HUES64 (cell line): ENCODE results near the gene MAML3.

ENCODE experiments used
- H3K27ac ChIP-seq: 2 replicates; pipeline ENCODE4 v1.7.0; 2013; ENCODE audit warnings: low read depth, low read length, inconsistent platforms
- H3K27me3 ChIP-seq: 2 replicates; pipeline ENCODE4 v1.6.1; 2013; ENCODE audit warnings: mild to moderate bottlenecking, low read length; ENCODE audit not compliant: insufficient read depth
- H3K36me3 ChIP-seq: 2 replicates; pipeline ENCODE4 v1.6.1; 2013; ENCODE audit warnings: mild to moderate bottlenecking, low read length; ENCODE audit not compliant: insufficient read depth
- H3K4me1 ChIP-seq: 2 replicates; pipeline ENCODE4 v1.6.1; 2013; ENCODE audit warnings: mild to moderate bottlenecking, low read length, moderate library complexity; ENCODE audit not compliant: insufficient read depth
- H3K4me3 ChIP-seq: 2 replicates; pipeline ENCODE4 v1.5.1; 2013; ENCODE audit warnings: mild to moderate bottlenecking, low read length, moderate library complexity
- H3K9ac ChIP-seq: 2 replicates; pipeline ENCODE4 v1.6.1; 2013; ENCODE audit warnings: mild to moderate bottlenecking, low read depth, low read length
- H3K9me3 ChIP-seq: 2 replicates; pipeline ENCODE4 v1.6.1; 2013; ENCODE audit warnings: low read depth, low read length; ENCODE audit not compliant: insufficient read depth
- WGBS: fragments of 150-250, 120-280 bp; methylation state at CpG from one replicate; pipeline ENCODE4 v1.1.7; 2013; ENCODE audit warnings: missing lambda C conversion rate; 5-methylcytosine and 5-hydroxymethylcytosine counted together

Gene MAML3

GRCh38 chr4:140069066-140069465 lies 84.9 kb downstream of the MAML3 start:
- no peaks in the 10 kb centered on the region for H3K9me3 ChIP-seq
- no peaks in the 10 kb centered on the region for H3K36me3 ChIP-seq
- 94% methylated on average over 1 of the region's 2 CpGs for WGBS
- H3K9ac ChIP-seq: no peak overlapping the region
- H3K27ac ChIP-seq: no peak overlapping the region
- H3K4me1 ChIP-seq: peaks cover 14% of the 10 kb centered on the region
- no peak overlapping the region for H3K4me3 ChIP-seq
- no peaks in the 10 kb centered on the region for H3K27me3 ChIP-seq

GRCh38 chr4:140068271-140068670 lies 85.7 kb downstream of the MAML3 start:
- WGBS: 57% methylated on average over 2 of the region's 2 CpGs
- no peak overlapping the region for H3K4me3 ChIP-seq
- H3K9ac ChIP-seq: no peak overlapping the region
- no peaks in the 10 kb centered on the region for H3K36me3 ChIP-seq
- no peaks in the 10 kb centered on the region for H3K27me3 ChIP-seq
- no peak overlapping the region for H3K27ac ChIP-seq
- H3K9me3 ChIP-seq: no peaks in the 10 kb centered on the region
- peaks cover 14% of the 10 kb centered on the region for H3K4me1 ChIP-seq

GRCh38 chr4:140066031-140066930 lies 87.7 kb downstream of the MAML3 start:
- Histone ChIP-seq H3K36me3 (no peaks in the 10 kb centered on the region), H3K27me3 (no peaks in the 10 kb centered on the region), H3K27ac (no peak overlapping the region), H3K4me1 (peaks cover 14% of the 10 kb centered on the region), H3K9ac (no peak overlapping the region), H3K9me3 (no peaks in the 10 kb centered on the region), H3K4me3 (no peak overlapping the region)
- WGBS: 91% methylated on average over 3 of the region's 3 CpGs

- H3K4me3 ChIP-seq: no peak overlapping the region
- WGBS: 98% methylated on average over 2 of the region's 2 CpGs
- no peaks in the 10 kb centered on the region for H3K36me3 ChIP-seq
- no peak overlapping the region for H3K9ac ChIP-seq
- no peaks in the 10 kb centered on the region for H3K27me3 ChIP-seq
- no peak overlapping the region for H3K27ac ChIP-seq
- peaks cover 14% of the 10 kb centered on the region for H3K4me1 ChIP-seq
- H3K9me3 ChIP-seq: no peaks in the 10 kb centered on the region
Observed at GRCh38 chr4:140065393-140065792, 88.6 kb downstream of the MAML3 start.

GRCh38 chr4:140061659-140062289 lies 92.2 kb downstream of the MAML3 start:
- Histone ChIP-seq H3K27me3 (no peaks in the 10 kb centered on the region), H3K36me3 (no peaks in the 10 kb centered on the region), H3K4me3 (no peak overlapping the region), H3K9me3 (no peaks in the 10 kb centered on the region), H3K9ac (no peak overlapping the region), H3K27ac (no peak overlapping the region), H3K4me1 (peaks cover 13% of the 10 kb centered on the region)
- 90% methylated on average over 3 of the region's 3 CpGs for WGBS

- H3K9me3 ChIP-seq: no peaks in the 10 kb centered on the region
- peaks cover 13% of the 10 kb centered on the region for H3K4me1 ChIP-seq
- H3K36me3 ChIP-seq: no peaks in the 10 kb centered on the region
- 100% methylated on average over 4 of the region's 4 CpGs for WGBS
- H3K27me3 ChIP-seq: no peaks in the 10 kb centered on the region
- H3K27ac ChIP-seq: no peak overlapping the region
- no peak overlapping the region for H3K9ac ChIP-seq
- H3K4me3 ChIP-seq: no peak overlapping the region
Observed at GRCh38 chr4:140061194-140061593, 92.8 kb downstream of the MAML3 start.

GRCh38 chr4:140059159-140059558 lies 94.8 kb downstream of the MAML3 start:
- H3K4me3 ChIP-seq: no peak overlapping the region
- no peaks in the 10 kb centered on the region for H3K36me3 ChIP-seq
- no peaks in the 10 kb centered on the region for H3K27me3 ChIP-seq
- H3K9ac ChIP-seq: no peak overlapping the region
- H3K9me3 ChIP-seq: no peaks in the 10 kb centered on the region
- WGBS: 50% methylated on average over 1 of the region's 1 CpG
- H3K4me1 ChIP-seq: peaks cover 9% of the 10 kb centered on the region
- no peak overlapping the region; the same call in 1 of the 2 replicates for H3K27ac ChIP-seq

GRCh38 chr4:140057701-140058100 lies 96.3 kb downstream of the MAML3 start:
- Histone ChIP-seq H3K27me3 (no peaks in the 10 kb centered on the region), H3K4me3 (no peak overlapping the region), H3K9ac (no peak overlapping the region), H3K36me3 (no peaks in the 10 kb centered on the region), H3K4me1 (peaks cover 9% of the 10 kb centered on the region), H3K9me3 (no peaks in the 10 kb centered on the region), H3K27ac (no peak overlapping the region)
- 80% methylated on average over 1 of the region's 2 CpGs for WGBS

- H3K9me3 ChIP-seq: no peaks in the 10 kb centered on the region
- no peak overlapping the region for H3K4me3 ChIP-seq
- H3K4me1 ChIP-seq: peaks cover 9% of the 10 kb centered on the region
- no peaks in the 10 kb centered on the region for H3K36me3 ChIP-seq
- H3K9ac ChIP-seq: no peak overlapping the region
- H3K27me3 ChIP-seq: no peaks in the 10 kb centered on the region
- WGBS: 89% methylated on average over 3 of the region's 3 CpGs
- H3K27ac ChIP-seq: no peak overlapping the region
Observed at GRCh38 chr4:140056015-140056414, 98.0 kb downstream of the MAML3 start.

- no CpG with 5 or more reads among the region's 1 CpG for WGBS
- Histone ChIP-seq H3K27me3 (no peaks in the 10 kb centered on the region), H3K36me3 (no peaks in the 10 kb centered on the region), H3K4me3 (no peak overlapping the region), H3K9me3 (no peaks in the 10 kb centered on the region), H3K4me1 (peaks cover 13% of the 10 kb centered on the region), H3K27ac (no peak overlapping the region), H3K9ac (no peak overlapping the region)
Observed at GRCh38 chr4:140054861-140055260, 99.1 kb downstream of the MAML3 start.

- no peaks in the 10 kb centered on the region for H3K9me3 ChIP-seq
- no peak overlapping the region for H3K27ac ChIP-seq
- no peaks in the 10 kb centered on the region for H3K27me3 ChIP-seq
- peaks cover 21% of the 10 kb centered on the region for H3K4me1 ChIP-seq
- no peak overlapping the region for H3K4me3 ChIP-seq
- H3K9ac ChIP-seq: no peak overlapping the region
- no peaks in the 10 kb centered on the region for H3K36me3 ChIP-seq
- 64% methylated on average over 4 of the region's 4 CpGs for WGBS
Observed at GRCh38 chr4:140053185-140053584, 100.8 kb downstream of the MAML3 start.
